ENCODE results near the gene SFT2D3.

DNA sequence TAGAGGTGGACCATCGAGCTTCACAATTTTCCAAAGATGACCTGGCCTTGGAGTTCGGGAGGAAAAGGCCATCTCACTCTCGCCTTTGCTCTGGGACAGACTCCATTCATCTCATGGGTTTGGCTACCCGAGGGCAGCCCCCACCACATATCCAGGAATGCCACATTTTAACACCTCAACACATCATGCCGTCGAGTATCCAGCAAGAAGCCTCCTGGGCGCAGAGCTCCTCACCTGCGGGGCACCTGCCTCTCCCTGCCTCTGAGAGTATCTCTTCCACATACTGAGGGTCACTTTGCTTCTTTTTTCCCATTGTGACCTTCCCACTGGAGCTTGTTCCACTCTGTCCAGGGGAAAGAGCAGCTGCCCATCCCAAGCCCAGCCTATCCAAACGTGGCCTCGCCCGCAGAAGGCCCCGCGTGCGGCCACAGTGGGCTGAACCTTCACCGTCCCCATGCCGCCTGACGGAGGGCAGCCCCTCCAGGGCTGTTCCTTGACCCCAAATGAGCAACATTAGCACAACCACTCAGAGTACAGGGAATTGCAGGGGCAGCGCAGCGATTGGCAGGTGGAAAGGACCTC, 20.5 kb upstream of the SFT2D3 start:
- TF ChIP-seq, protein P1, sequence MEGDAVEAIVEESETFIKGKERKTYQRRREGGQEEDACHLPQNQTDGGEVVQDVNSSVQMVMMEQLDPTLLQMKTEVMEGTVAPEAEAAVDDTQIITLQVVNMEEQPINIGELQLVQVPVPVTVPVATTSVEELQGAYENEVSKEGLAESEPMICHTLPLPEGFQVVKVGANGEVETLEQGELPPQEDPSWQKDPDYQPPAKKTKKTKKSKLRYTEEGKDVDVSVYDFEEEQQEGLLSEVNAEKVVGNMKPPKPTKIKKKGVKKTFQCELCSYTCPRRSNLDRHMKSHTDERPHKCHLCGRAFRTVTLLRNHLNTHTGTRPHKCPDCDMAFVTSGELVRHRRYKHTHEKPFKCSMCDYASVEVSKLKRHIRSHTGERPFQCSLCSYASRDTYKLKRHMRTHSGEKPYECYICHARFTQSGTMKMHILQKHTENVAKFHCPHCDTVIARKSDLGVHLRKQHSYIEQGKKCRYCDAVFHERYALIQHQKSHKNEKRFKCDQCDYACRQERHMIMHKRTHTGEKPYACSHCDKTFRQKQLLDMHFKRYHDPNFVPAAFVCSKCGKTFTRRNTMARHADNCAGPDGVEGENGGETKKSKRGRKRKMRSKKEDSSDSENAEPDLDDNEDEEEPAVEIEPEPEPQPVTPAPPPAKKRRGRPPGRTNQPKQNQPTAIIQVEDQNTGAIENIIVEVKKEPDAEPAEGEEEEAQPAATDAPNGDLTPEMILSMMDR (IDR thresholded peaks at IDR 0.05; ENCODE audit: control extremely low read depth in 1 of 3, insufficient read depth in 1 of 3, low read depth in 1 of 3, low read length in 3 of 3) = no peak
- TF ChIP-seq GABPA (IDR thresholded peaks at IDR 0.05; ENCODE audit: borderline replicate concordance, insufficient read depth, low read length) = no peak
- TF ChIP-seq POLR2A (IDR thresholded peaks at IDR 0.05; ENCODE audit: control extremely low read depth in 1 of 2, low read depth in 2 of 2, low read length in 2 of 2) = no peak
- TF ChIP-seq RAD21 (IDR thresholded peaks at IDR 0.05 in 1 of 2, conservative IDR thresholded peaks at IDR 0.05 in 1 of 2; ENCODE audit: low read depth in 2 of 2, low read length in 2 of 2) = no peak
- TF ChIP-seq SIN3A (conservative IDR thresholded peaks at IDR 0.05 in 1 of 2, IDR thresholded peaks at IDR 0.05 in 1 of 2; ENCODE audit: low read depth in 1 of 2, low read length in 2 of 2) = no peak
- no peak for TF ChIP-seq EZH2 (IDR thresholded peaks at IDR 0.05; ENCODE audit: low read depth, low read length, severe bottlenecking)
- no peak for TF ChIP-seq BRCA1 (IDR thresholded peaks at IDR 0.05; ENCODE audit: low read depth, low read length)
- TF ChIP-seq EP300 (IDR thresholded peaks at IDR 0.05; ENCODE audit: borderline replicate concordance in 1 of 2, low read depth in 2 of 2, low read length in 2 of 2) = no peak

Data from H1 (cell line).